H1 (cell line): Measurements from ENCODE around the gene NDUFS5. TPM values are rescaled to one million over a fixed set of nuclear protein-coding genes. Genes with fewer than 3 reads are reported as not detected.
A peak's percentile ranks its signal among the peaks of the same experiment; 100 is the strongest.

Experiments used
- ASH2L ChIP-seq: fragments of 200-600, 300-600 bp; sonication (generic); IDR thresholded peaks from one replicate; pipeline ENCODE4 v1.7.1; 2017; ENCODE audit warnings: low read length
- GTF2F1 ChIP-seq: IDR thresholded peaks from 2 replicates; pipeline ENCODE4 v1.6.1; 2012; ENCODE audit warnings: low read depth, low read length, improper control_type of control experiment, borderline replicate concordance
- JUND ChIP-seq: IDR thresholded peaks from 2 replicates; pipeline ENCODE4 v1.6.1; 2011; ENCODE audit warnings: mild to moderate bottlenecking, improper control_type of control experiment, low read length
- RAD21 ChIP-seq, 2 experiments: IDR thresholded peaks in 1 of 2; conservative IDR thresholded peaks in 1 of 2; 2 replicates each; pipeline ENCODE4 v1.6.1; 2011; ENCODE audit warnings: low read depth in 2 of 2, low read length in 2 of 2, improper control_type of control experiment in 1 of 2, inconsistent platforms in 1 of 2, mild to moderate bottlenecking in 1 of 2, moderate library complexity in 1 of 2
- RXRA ChIP-seq: IDR thresholded peaks from 2 replicates; pipeline ENCODE4 v1.6.1; 2011; ENCODE audit warnings: low read depth, mild to moderate bottlenecking, low read length, moderate library complexity; ENCODE audit not compliant: insufficient read depth
- SP1 ChIP-seq: IDR thresholded peaks from 2 replicates; pipeline ENCODE4 v1.6.1; 2011; ENCODE audit warnings: low read depth, low read length
- USF2 ChIP-seq: IDR thresholded peaks from 2 replicates; pipeline ENCODE4 v1.6.1; 2011; ENCODE audit warnings: low read length, improper control_type of control experiment
- polyA plus RNA-seq, 7 experiments: library from polyadenylated mRNA; depleted of rRNA in 3 of 7; stranded (reverse) in 5 of 7; unstranded in 2 of 7; fragments of >200 nt in 5 of 7; fragments of 200-250 nt in 2 of 7; gene quantifications; 1 replicate in 5 of 7; 2 replicates in 1 of 7; 4 replicates in 1 of 7; pipeline versions ENCODE4 v1.2.1 to v1.2.3, GENCODE V29; 2011 to 2013; ENCODE audit warnings: missing spikeins in 2 of 7, mixed read lengths in 2 of 7
- total RNA-seq: library from RNA; stranded (reverse); fragmentation: NEBNext Ultra II Directional; extraction: Animal tissue kit (Norgen Biotek cat#: 25700); gene quantifications from 2 replicates; pipeline ENCODE4 v1.2.1, GENCODE V29; 2021

The NDUFS5 gene
- total and polyA plus RNA-seq, 2 of the 8 experiments (the other 6 are each of a cell fraction or from before 2014, with no cell fraction given): 435 to 835 TPM

- TF ChIP-seq RAD21 (IDR thresholded peaks at IDR 0.05 in 1 of 2, conservative IDR thresholded peaks at IDR 0.05 in 1 of 2; ENCODE audit: low read depth in 2 of 2, low read length in 2 of 2): no peak
- TF ChIP-seq SP1: peak; percentile 57; the same call in 1 of the 2 replicates
- TF ChIP-seq JUND: no peak
- TF ChIP-seq ASH2L: peak; percentile 90
- 0 out of 2 replicates have a peak, but pooled peaks have one; percentile 5 for TF ChIP-seq GTF2F1
- no peak for TF ChIP-seq USF2
- no peak for TF ChIP-seq RXRA
Measured at GRCh38 chr1:39016604-39017171, 9.5 kb upstream of the NDUFS5 start (continued).
